Kidney epithelial cell (primary cell): ENCODE results near the gene NHSL1. TPM values are rescaled to one million over a fixed set of nuclear protein-coding genes. Genes with fewer than 3 reads are reported as not detected.

Source experiments
- DNase-seq: peaks from one replicate; pipeline ENCODE4 v3.0.0-alpha.2; 2010; ENCODE audit warnings: low read depth
- H3K27me3 ChIP-seq: 2 replicates; pipeline ENCODE4 v1.6.0; 2011; ENCODE audit warnings: low read length; ENCODE audit not compliant: control insufficient read depth, insufficient read depth
- H3K36me3 ChIP-seq: 2 replicates; pipeline ENCODE4 v1.5.1; 2011; ENCODE audit warnings: low read length; ENCODE audit not compliant: control insufficient read depth, insufficient read depth
- H3K4me3 ChIP-seq: 2 replicates; pipeline ENCODE4 v1.5.1; 2011; ENCODE audit warnings: low read depth, mild to moderate bottlenecking, control low read depth, low read length
- total RNA-seq: library from RNA; depleted of rRNA; stranded (reverse); fragments of >200 nt; gene quantifications from 2 replicates; pipeline ENCODE4 v1.2.3, GENCODE V29; 2015
- TF ChIP-seq, protein P1 (sequence below): IDR thresholded peaks from 2 replicates; pipeline ENCODE4 v1.5.1; 2011; ENCODE audit warnings: mild to moderate bottlenecking, moderate library complexity, low read length, control low read depth, inconsistent platforms; ENCODE audit not compliant: insufficient read depth, poor library complexity, severe bottlenecking

The NHSL1 gene
- total RNA-seq, 1 donor from 2014 or later: 11.5 TPM

DNA sequence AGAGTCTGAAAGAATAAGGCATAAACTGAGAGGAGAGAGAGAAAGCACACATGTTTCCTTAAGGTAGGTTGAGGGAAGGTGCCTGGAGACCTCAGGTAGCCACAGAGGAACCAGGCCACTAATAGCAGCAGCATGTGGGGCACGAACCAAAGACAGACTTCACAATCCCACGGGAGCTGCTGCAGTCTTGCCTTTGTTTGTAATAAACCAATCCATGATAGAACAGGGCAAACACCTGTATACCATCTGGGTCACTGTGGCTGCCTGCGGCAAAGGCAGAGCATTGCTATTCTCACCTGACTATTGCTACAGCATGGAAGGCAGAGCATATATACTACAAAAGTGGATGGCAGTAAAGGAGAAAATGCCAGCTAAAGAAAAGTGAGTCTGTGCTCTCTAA, 59.0 kb downstream of the NHSL1 start:
- no peak overlapping the region for H3K4me3 ChIP-seq
- no peak for DNase-seq
- H3K36me3 ChIP-seq: no peaks in the 10 kb centered on the region
- no peaks in the 10 kb centered on the region for H3K27me3 ChIP-seq
- TF ChIP-seq, protein P1, sequence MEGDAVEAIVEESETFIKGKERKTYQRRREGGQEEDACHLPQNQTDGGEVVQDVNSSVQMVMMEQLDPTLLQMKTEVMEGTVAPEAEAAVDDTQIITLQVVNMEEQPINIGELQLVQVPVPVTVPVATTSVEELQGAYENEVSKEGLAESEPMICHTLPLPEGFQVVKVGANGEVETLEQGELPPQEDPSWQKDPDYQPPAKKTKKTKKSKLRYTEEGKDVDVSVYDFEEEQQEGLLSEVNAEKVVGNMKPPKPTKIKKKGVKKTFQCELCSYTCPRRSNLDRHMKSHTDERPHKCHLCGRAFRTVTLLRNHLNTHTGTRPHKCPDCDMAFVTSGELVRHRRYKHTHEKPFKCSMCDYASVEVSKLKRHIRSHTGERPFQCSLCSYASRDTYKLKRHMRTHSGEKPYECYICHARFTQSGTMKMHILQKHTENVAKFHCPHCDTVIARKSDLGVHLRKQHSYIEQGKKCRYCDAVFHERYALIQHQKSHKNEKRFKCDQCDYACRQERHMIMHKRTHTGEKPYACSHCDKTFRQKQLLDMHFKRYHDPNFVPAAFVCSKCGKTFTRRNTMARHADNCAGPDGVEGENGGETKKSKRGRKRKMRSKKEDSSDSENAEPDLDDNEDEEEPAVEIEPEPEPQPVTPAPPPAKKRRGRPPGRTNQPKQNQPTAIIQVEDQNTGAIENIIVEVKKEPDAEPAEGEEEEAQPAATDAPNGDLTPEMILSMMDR: no peak

DNA sequence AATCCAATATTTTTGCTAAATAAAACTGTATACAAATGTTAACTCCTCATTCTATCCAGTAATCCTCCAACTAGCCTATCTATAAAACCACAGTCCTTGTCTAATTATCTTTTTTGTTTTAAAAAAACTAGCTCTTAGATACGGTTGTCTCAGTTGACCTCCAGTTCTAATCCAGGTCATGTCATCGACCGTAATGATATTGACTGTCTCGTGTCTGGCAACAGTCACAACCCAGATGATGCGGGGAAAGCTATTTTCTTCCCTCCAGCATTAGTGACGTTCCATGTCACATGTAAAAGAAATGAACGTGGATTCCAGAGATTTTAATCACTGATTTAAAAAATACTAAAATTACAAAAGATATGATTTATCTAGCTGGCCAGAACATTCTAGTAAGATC, 59.7 kb downstream of the NHSL1 start:
- no peak overlapping the region for H3K4me3 ChIP-seq
- TF ChIP-seq, protein P1: no peak
- DNase-seq: no peak
- no peaks in the 10 kb centered on the region for H3K36me3 ChIP-seq
- H3K27me3 ChIP-seq: no peaks in the 10 kb centered on the region

DNA sequence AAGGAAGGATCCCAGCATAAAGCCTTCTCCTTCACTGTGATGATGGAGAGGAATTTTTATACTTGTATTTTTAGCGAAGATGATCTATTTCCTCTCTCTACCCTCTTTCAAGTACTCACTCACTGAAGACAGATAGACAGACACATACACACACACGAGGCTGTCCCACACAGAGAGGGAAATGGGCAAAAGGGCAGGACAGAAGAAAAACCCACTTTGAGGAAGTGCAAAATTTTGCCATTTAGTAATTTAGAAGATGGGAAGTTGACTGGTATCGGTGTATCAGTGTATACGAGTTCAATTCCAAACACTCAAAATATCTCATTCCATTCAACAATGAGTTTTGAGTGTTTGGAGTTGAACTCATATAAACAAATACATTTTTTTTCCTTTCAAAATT, 64.4 kb downstream of the NHSL1 start:
- no peak for DNase-seq
- no peak overlapping the region for H3K4me3 ChIP-seq
- H3K36me3 ChIP-seq: peaks cover 1% of the 10 kb centered on the region
- H3K27me3 ChIP-seq: no peaks in the 10 kb centered on the region
- TF ChIP-seq, protein P1: no peak

DNA sequence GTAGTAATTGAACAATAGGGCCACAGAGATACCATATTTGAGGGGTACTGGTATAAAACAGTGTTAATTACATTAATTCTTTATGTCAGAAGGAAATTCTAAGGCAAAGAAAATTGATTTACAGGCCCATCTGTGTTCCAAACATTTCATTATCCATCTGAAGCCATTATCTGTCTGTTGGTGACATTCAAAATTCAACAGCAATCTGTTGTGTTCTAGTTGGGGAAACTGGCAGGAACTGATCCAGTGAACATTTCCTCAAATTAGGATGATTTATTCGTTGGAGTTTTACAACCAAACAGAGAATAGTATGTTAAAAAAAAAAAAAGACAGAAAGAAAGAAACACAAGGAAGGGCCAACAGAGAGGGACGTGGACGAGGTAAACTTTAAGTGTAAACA, 65.2 kb downstream of the NHSL1 start:
- TF ChIP-seq, protein P1: no peak
- Histone ChIP-seq H3K36me3 (peaks cover 1% of the 10 kb centered on the region), H3K4me3 (no peak overlapping the region), H3K27me3 (no peaks in the 10 kb centered on the region)
- DNase-seq: no peak

DNA sequence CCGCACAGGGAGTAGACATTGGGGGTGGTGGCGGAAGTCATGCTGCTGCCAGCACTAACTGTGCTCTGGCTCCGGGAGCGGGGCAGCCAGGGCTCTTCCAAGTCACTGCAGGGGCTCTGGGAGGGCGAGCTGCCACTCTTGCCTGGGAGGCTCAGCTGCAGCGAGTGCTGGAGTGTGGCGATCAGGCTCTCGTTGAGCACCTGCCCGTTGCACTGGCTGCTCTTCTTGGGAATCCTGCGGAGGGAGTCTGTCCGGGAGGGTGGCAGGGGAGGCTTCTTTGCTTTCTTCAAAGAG, 67.3 kb downstream of the NHSL1 start:
- no peak overlapping the region for H3K4me3 ChIP-seq

More for the DNA sequence above, 67.3 kb downstream of the NHSL1 start:
- TF ChIP-seq, protein P1: no peak
- no peak for DNase-seq
- Histone ChIP-seq H3K36me3 (peaks cover 1% of the 10 kb centered on the region), H3K27me3 (no peaks in the 10 kb centered on the region)
